NCI-H226 (cell line): Measurements from ENCODE around the gene PPP6R1.
"Not testable (repeated sequence)": the region's sequence is repeated elsewhere in the genome, so short reads cannot be mapped to it uniquely, and the experiment has no call there.

Experiments used
- DNase-seq: peaks from one replicate; pipeline ENCODE4 v3.0.0-alpha.2; 2015

The PPP6R1 gene

GRCh38 chr19:55241935-55242464, 16.8 kb downstream of the PPP6R1 start:
- DNase-seq, result no peak

DNA sequence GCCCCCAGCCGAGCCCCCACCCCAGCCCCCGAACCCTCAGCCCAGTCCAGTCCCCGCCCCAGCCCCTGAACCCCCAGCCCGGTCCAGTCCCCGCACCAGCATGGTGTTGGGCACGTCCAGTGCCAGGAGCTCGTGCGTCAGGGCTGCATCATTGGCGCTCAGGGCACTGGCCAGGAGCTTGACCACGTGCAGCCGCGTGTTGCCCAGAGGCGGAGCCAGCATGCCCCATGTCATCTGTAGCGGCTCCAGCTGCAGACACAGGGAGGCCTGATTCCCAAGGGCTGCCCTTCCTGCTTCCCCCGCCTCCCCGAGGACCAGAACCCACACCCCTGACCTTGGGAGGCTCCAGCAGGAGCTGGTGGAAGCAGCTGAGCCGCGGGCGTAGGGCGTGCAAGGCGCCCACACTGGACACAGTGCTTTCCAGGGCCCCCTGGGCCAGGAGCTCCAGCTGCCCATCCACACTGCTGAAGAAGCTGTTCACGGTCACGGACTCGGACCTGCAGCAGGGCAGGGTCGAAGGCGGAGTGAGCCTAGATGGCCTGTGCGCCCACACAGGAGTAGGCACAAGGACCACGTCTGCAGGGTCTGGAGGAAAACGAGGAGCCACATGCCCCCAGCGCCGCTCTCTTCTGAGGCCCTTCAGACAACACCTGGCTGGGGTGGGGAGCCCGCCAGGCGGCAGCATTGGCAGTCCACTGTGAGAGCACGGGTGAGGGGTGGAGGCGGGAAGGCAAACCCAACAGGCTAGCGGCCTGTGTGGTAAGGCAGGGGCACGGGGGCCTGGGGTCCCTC, 17.5 kb downstream of the PPP6R1 start:
- DNase-seq, result no peak

- DNase-seq, result no peak
Observed at GRCh38 chr19:55240713-55241020, 18.1 kb downstream of the PPP6R1 start.

DNA sequence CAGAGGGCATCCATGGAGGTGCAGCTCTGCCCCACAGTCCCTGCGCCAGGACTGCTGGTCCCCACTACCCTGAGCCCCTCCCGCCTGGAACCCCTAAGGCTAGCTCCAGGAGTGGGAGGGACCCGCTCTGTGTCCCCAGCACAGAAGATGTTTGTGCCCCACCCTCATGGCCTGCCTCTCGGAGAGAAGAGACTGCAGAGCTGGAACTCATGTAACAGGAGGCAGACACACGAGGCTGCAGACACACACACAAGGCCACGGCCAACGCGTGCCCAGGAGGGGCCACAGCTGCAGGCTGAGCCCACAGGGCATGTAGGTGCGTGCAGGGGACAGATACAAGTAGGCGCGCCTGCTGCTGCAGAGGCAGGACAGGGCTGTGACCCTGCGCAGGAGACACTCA, 19.8 kb downstream of the PPP6R1 start:
- no peak for DNase-seq

DNA sequence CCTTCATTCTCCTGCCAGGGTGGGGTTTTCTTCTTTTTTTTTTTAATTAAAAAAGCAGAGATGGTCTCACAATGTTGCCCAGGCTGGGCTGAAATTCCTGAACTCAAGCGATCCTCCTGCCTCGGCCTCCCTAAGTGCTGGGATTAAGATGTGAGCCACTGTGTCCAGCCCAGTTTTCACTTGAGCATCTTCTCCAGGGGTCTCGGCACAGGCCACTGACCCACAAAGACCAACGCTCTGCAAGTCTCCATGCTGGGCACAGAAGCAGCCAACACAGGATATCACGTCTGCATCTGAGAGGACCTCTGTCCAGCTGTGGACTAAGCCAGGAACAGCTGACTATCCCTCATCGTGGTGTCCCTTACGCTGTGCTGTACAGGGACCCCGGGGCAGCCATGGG, 20.8 kb downstream of the PPP6R1 start:
- no peak for DNase-seq

- no peak for DNase-seq
Observed at GRCh38 chr19:55232986-55233385, 25.8 kb downstream of the PPP6R1 start.

GRCh38 chr19:55232286-55232602, 26.6 kb downstream of the PPP6R1 start:
- no peak for DNase-seq

DNA sequence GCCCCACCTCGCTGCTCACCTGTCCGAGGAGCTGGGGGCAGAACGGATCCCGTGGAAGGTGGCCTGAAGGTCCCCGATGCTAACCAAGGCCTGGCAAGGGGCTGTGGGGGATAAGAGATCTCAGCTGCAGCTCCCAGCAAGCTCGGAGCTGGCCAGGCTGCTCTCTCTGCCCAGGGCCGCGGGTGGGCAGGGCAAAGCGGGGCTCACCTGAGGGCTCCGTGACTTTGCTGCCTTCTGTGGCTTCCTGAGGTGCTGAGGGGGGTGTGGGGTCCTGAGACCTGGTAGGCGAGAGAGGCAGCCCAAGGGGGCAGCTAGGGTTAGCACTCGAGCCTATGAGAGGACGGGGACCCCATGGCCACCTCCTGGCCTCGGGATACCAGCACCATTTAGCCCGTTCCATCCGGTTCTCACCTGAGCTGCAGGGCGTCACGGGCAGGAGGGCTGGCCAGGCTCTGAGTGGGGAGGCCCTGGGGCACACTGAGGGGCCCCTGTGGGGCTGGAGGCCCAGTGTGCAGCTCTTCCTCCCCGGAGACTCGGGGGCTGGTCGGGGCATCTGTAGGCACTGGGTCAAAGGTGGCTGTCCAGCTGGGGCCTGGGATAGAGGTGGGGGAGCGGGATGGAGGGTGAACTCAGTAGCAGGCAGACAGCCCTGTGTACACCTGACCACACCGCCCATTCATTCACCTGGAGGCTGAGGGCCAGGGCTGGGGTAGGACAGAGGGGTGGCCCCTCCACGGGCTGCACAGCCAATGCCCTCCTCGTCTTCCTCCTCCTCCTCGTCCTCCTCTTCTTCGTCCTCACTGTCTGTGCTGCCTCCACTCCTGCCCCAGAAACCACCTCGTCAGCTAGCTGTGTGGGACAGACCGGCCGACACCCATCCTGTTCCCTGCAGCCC, 27.2 kb downstream of the PPP6R1 start:
- no peak for DNase-seq

DNA sequence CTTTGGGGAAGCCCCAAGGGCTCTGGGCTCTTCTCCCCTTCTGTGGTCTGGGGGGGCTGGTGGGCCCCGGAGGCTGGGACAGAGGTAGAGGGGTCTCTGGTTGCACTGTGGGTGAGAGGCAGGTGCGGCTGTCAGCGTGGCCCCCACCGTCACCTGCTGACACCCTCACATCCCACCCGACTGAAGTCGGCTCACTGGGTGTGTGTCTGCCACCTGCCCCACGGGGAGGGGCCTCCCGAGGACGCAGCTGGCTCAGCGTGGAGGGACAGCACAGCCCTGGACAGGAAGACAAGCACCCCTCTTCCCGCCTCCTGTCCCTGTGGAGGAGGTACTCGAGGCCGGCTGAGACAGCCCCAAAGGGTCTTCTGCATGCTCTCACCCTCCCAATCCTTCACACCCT, 28.0 kb downstream of the PPP6R1 start:
- DNase-seq, result no peak

- DNase-seq, result no peak
Observed at GRCh38 chr19:55230329-55230728, 28.5 kb downstream of the PPP6R1 start.

DNA sequence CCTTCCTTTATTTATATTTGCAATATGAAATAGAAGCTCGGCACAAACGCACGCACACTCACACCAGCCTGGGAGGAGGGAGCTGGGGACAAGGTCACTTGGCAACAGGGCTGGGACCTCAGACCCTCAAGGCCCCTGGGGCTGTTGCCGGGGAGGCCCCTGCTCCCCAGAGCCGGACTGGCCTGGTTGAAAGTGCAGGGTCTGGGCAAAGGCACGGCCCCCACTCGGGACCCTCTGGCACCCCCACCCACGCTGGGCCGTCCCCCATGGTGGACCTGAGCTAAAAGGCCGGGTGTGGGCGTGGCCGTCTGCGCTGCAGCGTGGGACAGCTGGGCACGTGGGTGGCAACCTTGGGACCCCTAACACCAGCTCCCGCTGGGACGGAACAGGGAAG, 29.0 kb downstream of the PPP6R1 start:
- DNase-seq, result no peak

- DNase-seq, result no peak
Observed at GRCh38 chr19:55229145-55229788, 29.6 kb downstream of the PPP6R1 start.

- no peak for DNase-seq
Observed at GRCh38 chr19:55228403-55229031, 30.3 kb downstream of the PPP6R1 start, which contains the start of gene TMEM86B. TSS of gene TMEM86B (minus strand) at chr19:55228763. CDS start at chr19:55228741, 22 bp downstream.

DNA sequence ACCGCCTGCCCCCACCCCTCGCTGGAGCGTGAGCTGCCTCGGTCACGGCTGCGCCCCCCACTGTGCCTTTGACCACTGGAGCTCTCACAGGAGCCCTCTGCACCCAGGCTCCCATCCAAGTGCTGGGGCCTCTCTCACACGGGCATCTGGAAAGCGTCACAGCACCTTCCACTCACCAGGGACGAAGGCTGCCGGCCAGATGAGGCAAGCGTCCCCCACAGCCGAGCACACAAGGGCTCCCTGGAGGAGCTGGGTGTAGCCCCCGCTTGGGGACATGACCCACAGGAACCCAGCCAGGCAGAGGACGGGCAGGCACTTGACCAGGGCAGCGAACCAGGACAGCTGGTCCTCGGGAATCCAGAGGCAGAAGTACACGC, 30.8 kb downstream of the PPP6R1 start:
- DNase-seq, result no peak

DNA sequence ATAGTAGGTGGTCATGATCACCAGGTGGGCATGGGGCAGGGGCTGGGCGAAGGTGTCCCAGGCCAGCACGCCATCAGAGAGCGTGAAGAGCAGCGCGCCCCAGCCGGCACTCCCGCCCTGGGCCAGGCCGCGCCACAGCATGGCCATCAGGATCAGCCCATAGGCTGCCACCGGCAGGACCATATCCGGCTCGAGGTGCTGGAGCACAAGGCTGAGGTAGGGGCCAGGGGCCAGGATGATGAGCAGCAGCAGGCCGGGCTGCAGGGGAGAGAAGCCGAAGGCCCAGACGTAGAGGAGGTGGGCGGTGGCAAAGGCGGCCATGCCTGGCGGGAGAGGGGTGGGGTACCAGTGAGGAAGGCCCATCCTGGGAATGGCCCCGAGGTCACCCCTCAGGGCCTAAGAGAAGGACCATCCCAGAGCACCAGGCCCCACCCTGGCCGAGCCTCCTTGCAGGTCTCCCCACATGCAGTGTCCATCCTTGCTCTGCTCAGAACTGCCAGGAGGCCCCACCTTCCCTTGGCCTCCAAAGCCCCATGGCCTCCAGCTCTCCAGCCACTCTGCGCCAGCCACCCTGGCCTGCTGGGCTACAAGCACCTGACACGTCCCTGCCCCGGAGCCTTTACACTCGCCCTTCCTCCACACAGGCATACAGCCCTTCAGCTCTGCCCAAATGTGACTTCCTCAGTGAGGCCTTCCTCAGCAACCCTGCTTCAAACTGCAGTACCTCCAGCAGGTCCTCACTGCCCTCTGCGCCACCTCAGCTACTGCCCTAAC, 31.4 kb downstream of the PPP6R1 start:
- DNase-seq, result no peak

- no peak for DNase-seq
Observed at GRCh38 chr19:55226788-55227187, 32.0 kb downstream of the PPP6R1 start.

DNA sequence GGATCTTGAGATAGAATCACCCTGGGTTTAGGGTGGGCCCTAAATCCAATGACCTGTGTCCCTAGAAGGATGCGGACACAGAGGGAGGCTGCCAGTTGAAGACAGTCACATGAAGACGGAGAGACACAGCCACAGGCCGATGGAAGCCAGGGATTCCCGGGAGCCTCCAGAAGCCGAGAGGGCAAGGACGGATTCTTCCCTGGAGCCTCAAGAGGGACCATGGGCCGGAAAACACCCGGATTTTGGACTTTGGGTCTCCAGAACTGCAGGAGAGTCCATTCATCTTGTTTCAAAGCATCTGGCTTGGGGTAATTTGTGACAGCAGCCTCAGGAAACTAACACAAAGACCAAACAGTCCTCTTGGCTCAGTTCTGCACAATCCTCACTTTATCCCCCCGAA, 32.5 kb downstream of the PPP6R1 start:
- DNase-seq, result no peak

GRCh38 chr19:55225415-55225958, 33.3 kb downstream of the PPP6R1 start:
- DNase-seq, result no peak

- DNase-seq, result not testable (repeated sequence)
Observed at GRCh38 chr19:55224679-55225414, 34.0 kb downstream of the PPP6R1 start.

GRCh38 chr19:55224038-55224665, 34.7 kb downstream of the PPP6R1 start:
- no peak for DNase-seq
